Measurements from ENCODE around the gene LRRC36.
"Not testable (repeated sequence)": the region's sequence is repeated elsewhere in the genome, so short reads cannot be mapped to it uniquely, and the experiment has no call there.

The LRRC36 gene

DNA sequence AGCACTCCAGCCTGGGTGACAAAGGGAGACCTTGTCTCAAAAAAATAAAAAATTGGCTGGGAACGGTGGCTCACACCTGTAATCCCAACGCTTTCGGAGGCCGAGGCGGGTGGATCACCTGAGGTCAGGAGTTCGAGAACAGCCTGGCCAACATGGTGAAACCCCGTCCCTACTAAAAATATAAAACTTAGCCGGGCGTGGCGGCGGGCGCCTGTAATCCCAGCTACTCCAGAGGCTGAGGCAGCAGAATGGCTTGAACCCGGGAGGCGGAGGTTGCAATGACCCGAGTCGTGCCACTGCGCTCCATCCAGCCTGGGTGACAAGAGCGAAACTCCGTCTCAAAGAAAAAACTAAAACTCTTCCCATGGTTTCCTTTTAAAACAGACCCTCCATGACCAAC, 88.8 kb downstream of the LRRC36 start:
- CTCF ChIA-PET: interaction anchor here (0.7 to 6.8 kb wide), 4 partner anchors 12 to 23 kb away, joined by 3 to 49 read pairs (median 4); no protein-coding TSS in a partner anchor
- H3K27me3 ChIP-seq (replicated peaks in 2 of 5; ENCODE audit: control insufficient read depth in 4 of 5, insufficient read depth in 5 of 5, low read length in 4 of 5); H3K27ac ChIP-seq (ENCODE audit: insufficient read depth in 1 of 2, low read depth in 1 of 2, low read length in 2 of 2, poor library complexity in 1 of 2, severe bottlenecking in 2 of 2); H3K9me3 ChIP-seq (ENCODE audit: control extremely low read depth in 1 of 5, control insufficient read depth in 4 of 5, insufficient read depth in 2 of 5, low read depth in 1 of 5, low read length in 4 of 5); POLR2A ChIA-PET; H3K36me3 ChIP-seq (ENCODE audit: control insufficient read depth in 4 of 4, insufficient read depth in 4 of 4, low read length in 3 of 4); DNase-seq: not testable (repeated sequence)
- H3K4me3 ChIP-seq (ENCODE audit: control insufficient read depth in 1 of 7, extremely low read depth in 1 of 7, insufficient read depth in 4 of 7, low read depth in 2 of 7, low read length in 6 of 7): peak overlapping the region in 6 of 7 experiments; percentile 58 to 79 (median 70)
- H3K4me1 ChIP-seq (ENCODE audit: control extremely low read depth in 1 of 4, control insufficient read depth in 4 of 4, insufficient read depth in 4 of 4, low read length in 3 of 4): peaks cover 0 to 14% (median 12%) of the 10 kb centered on the region in 4 experiments
- 96% methylated on average over 14 of the region's 19 CpGs for WGBS (ENCODE audit: insufficient coverage)

DNA sequence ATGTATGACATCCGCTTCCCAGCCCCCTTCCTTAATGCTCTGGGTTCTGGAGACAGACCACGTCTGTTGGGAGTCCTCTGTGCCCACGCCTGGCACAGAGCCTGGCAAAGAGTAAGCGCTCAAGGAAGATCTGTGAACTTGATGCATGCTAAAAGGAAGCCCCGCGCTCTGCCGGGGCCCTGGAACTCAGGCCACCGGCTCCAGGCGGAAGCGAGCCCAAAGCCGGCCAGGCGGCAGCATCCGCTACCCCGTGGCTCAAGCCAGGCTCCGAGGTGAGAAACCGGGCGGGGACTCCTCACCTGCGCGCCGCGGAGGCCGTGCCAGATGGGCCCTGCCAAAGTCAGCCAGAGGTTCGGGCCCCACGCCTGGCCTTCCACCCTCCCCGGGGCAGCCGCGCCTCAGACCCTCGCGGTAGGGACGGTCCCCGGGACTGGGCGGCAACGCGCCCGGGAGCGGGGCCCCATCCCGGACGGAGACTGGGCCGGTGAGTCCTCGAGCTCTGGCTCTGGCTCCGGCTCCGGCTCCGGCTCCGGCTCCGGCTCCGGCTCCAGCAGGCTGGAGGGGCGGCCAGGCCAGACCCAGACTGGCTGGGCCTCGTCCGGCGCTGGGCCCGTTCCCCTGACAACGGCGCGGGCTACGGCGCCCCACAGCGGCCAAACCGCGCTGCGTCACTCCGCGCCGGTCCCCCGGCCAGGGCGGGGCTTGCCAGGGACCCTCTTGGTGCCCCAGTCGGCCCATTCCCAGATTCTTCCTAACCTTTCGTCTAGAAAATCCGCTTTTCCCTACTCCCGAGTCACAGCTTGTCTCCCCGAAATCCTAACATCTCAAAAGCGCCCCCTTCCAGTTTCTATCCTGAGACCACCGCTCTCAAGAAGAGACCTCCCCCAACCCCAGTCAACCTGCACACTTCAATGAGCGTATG, 89.5 kb downstream of the LRRC36 start, which contains the start of gene ZDHHC1:
Gene ZDHHC1, minus strand, starts transcription at position 606 of the 922 bp plus-strand sequence. CDS start 8,702 bp downstream, outside the sequence.
- H3K9me3 ChIP-seq (ENCODE audit: control extremely low read depth in 1 of 5, control insufficient read depth in 4 of 5, insufficient read depth in 2 of 5, low read depth in 1 of 5, low read length in 4 of 5): no peaks in the 10 kb centered on the region
- peak; percentile 49 to 66 (median 63) for DNase-seq
- POLR2A ChIA-PET: interaction anchor here (0.7 kb wide), 1 partner anchor 15 kb away, joined by 3 read pairs; the partner anchor contains the start of gene HSD11B2
- WGBS (ENCODE audit: insufficient coverage): 2% methylated on average over 70 of the region's 73 CpGs
- CTCF ChIA-PET: interaction anchor here (0.7 to 6.8 kb wide), 5 partner anchors 11 to 147 kb away, joined by 3 to 49 read pairs (median 3); no protein-coding TSS in a partner anchor
- H3K36me3 ChIP-seq (ENCODE audit: control insufficient read depth in 4 of 4, insufficient read depth in 4 of 4, low read length in 3 of 4): no peaks in the 10 kb centered on the region
- peaks cover 0 to 14% (median 12%) of the 10 kb centered on the region in 4 experiments for H3K4me1 ChIP-seq (ENCODE audit: control extremely low read depth in 1 of 4, control insufficient read depth in 4 of 4, insufficient read depth in 4 of 4, low read length in 3 of 4)
- peak within 1 kb of the TSS; percentile 55 to 79 (median 70) for H3K4me3 ChIP-seq (ENCODE audit: control insufficient read depth in 1 of 7, extremely low read depth in 1 of 7, insufficient read depth in 4 of 7, low read depth in 2 of 7, low read length in 6 of 7)
- H3K27me3 ChIP-seq (replicated peaks in 2 of 5; ENCODE audit: control insufficient read depth in 4 of 5, insufficient read depth in 5 of 5, low read length in 4 of 5): peaks cover 0 to 1% (median 0%) of the 10 kb centered on the region in 5 experiments
- peak within 1 kb of the TSS; percentile 15 to 66 for H3K27ac ChIP-seq (ENCODE audit: insufficient read depth in 1 of 2, low read depth in 1 of 2, low read length in 2 of 2, poor library complexity in 1 of 2, severe bottlenecking in 2 of 2)

DNA sequence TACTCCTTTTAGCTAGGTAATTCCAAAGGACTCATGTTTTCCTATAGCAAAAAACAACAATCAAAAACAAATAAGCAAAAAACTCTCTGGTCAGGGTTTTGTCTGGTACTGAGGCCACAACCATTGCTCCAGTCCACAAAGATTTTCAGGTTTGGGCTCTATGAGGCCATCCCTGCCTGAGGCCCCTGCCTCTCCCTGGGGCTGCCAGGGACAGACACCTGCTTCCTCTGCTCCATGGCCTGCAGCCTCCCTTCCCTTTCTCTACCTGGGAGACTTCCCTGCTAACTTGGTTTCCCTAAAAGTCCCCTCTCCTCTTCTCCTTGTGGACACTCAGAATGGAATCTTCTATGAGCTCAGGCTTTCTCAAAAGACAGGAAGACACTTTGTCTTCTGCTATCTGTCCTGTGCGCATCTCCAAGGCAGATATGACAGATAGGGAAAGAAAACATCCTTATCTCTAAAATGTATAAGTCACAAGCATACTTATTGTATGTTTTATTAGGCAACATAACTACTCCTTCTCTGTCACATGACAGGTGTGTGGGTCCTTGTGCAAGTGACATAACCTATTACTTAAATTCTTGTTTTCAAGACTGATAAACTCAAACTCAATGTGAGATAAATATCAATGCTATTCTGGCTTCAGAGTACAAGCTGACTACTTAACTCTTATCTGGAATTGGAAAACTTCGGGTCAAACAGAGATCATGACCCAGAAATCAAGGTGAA, 90.9 kb downstream of the LRRC36 start:
- H3K4me1 ChIP-seq (ENCODE audit: control extremely low read depth in 1 of 4, control insufficient read depth in 4 of 4, insufficient read depth in 4 of 4, low read length in 3 of 4): peaks cover 0 to 14% (median 12%) of the 10 kb centered on the region in 4 experiments
- H3K4me3 ChIP-seq (ENCODE audit: control insufficient read depth in 1 of 7, extremely low read depth in 1 of 7, insufficient read depth in 4 of 7, low read depth in 2 of 7, low read length in 6 of 7): no peak overlapping the region
- H3K27me3 ChIP-seq (replicated peaks in 2 of 5; ENCODE audit: control insufficient read depth in 4 of 5, insufficient read depth in 5 of 5, low read length in 4 of 5): peaks cover 0 to 1% (median 0%) of the 10 kb centered on the region in 5 experiments
- H3K9me3 ChIP-seq (ENCODE audit: control extremely low read depth in 1 of 5, control insufficient read depth in 4 of 5, insufficient read depth in 2 of 5, low read depth in 1 of 5, low read length in 4 of 5): no peaks in the 10 kb centered on the region
- CTCF ChIA-PET: interaction anchor here (0.7 to 6.8 kb wide), 8 partner anchors 9 to 219 kb away, joined by 3 to 49 read pairs (median 4); partner anchors contain the start of gene ATP6V0D1
- POLR2A ChIA-PET: no interaction called here
- no peaks in the 10 kb centered on the region for H3K36me3 ChIP-seq (ENCODE audit: control insufficient read depth in 4 of 4, insufficient read depth in 4 of 4, low read length in 3 of 4)
- 90% methylated on average over 1 of the region's 2 CpGs for WGBS (ENCODE audit: insufficient coverage)
- no peak for DNase-seq
- no peak overlapping the region for H3K27ac ChIP-seq (ENCODE audit: insufficient read depth in 1 of 2, low read depth in 1 of 2, low read length in 2 of 2, poor library complexity in 1 of 2, severe bottlenecking in 2 of 2)

DNA sequence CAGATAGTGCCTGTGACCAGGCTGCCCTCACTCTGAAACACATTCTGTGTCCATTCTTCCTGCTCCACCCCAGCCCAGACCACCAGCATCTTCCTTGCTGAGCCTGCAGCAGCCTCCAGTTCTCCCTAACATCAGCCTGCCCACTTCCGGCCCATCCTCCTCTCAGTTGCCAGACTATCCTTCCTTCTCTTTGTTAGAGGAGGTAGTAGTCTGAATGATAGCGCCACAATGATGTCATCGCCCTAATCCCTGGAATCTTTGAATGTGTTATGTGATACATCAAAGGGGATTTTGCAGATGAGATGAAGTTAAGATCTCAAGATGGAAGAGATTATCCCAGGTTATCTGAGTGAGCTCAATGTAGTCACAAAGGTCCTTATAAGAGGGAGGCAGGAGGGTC, 92.9 kb downstream of the LRRC36 start:
- no peaks in the 10 kb centered on the region for H3K36me3 ChIP-seq (ENCODE audit: control insufficient read depth in 4 of 4, insufficient read depth in 4 of 4, low read length in 3 of 4)
- CTCF ChIA-PET: interaction anchor here (10.0 kb wide), 1 partner anchor 44 kb away, joined by 149 read pairs; no protein-coding TSS in a partner anchor
- peaks cover 2 to 5% (median 3%) of the 10 kb centered on the region in 5 experiments for H3K27me3 ChIP-seq (replicated peaks in 2 of 5; ENCODE audit: control insufficient read depth in 4 of 5, insufficient read depth in 5 of 5, low read length in 4 of 5)
- no peaks in the 10 kb centered on the region for H3K9me3 ChIP-seq (ENCODE audit: control extremely low read depth in 1 of 5, control insufficient read depth in 4 of 5, insufficient read depth in 2 of 5, low read depth in 1 of 5, low read length in 4 of 5)
- POLR2A ChIA-PET: no interaction called here
- no peak overlapping the region for H3K27ac ChIP-seq (ENCODE audit: insufficient read depth in 1 of 2, low read depth in 1 of 2, low read length in 2 of 2, poor library complexity in 1 of 2, severe bottlenecking in 2 of 2)
- no peak for DNase-seq
- no peak overlapping the region for H3K4me3 ChIP-seq (ENCODE audit: control insufficient read depth in 1 of 7, extremely low read depth in 1 of 7, insufficient read depth in 4 of 7, low read depth in 2 of 7, low read length in 6 of 7)
- WGBS (ENCODE audit: insufficient coverage): 100% methylated on average over 1 of the region's 3 CpGs
- H3K4me1 ChIP-seq (ENCODE audit: control extremely low read depth in 1 of 4, control insufficient read depth in 4 of 4, insufficient read depth in 4 of 4, low read length in 3 of 4): peaks cover 0 to 14% (median 12%) of the 10 kb centered on the region in 4 experiments

DNA sequence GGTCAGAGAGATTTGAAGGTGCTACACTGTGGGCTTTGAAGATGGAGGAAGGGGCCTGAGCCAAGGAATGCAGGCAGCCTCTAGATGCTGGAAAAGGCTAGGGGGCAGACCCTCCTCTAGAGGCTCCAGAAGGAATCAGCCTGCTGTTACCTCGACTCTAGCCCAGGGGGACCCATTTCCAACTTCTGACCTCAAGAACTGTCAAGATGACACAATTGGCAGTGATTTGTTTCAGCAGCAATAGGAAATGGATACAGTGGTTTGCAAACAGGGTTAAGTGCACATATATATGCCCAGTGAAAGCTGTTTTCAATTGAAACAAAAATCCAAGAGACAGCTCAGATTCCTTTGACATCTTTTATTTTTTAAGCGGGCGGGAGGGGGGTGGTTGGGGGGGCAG, 93.3 kb downstream of the LRRC36 start:
- WGBS (ENCODE audit: insufficient coverage): 57% methylated on average over 1 of the region's 3 CpGs
- CTCF ChIA-PET: interaction anchor here (1.0 to 10.0 kb wide), 4 partner anchors 9 to 44 kb away, joined by 3 to 149 read pairs (median 6); partner anchors contain the start of genes HSD11B2 and TPPP3
- H3K4me3 ChIP-seq (ENCODE audit: control insufficient read depth in 1 of 7, extremely low read depth in 1 of 7, insufficient read depth in 4 of 7, low read depth in 2 of 7, low read length in 6 of 7): no peak overlapping the region

DNA sequence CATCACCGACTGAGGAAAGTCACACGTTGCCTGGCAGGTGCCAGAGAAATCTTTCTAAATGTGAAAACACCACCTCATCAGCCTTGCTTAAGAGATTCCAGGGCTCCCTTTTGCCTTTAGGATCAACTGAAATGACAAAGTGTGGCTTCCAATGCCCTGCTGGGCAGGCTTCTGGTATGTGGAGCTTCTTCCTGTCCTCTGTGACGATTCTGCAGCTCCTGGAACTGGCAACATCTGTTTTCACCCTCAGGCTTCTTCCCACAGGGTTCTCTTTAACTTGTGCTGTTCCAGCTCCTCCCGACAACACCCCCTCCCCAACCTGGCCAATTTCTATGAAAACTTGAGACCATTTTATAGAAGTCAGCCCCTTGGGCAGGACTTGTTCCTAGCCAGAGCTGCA, 94.4 kb downstream of the LRRC36 start:
- no peak for DNase-seq
- Histone ChIP-seq H3K9me3 (ENCODE audit: control extremely low read depth in 1 of 5, control insufficient read depth in 4 of 5, insufficient read depth in 2 of 5, low read depth in 1 of 5, low read length in 4 of 5) (no peaks in the 10 kb centered on the region), H3K4me1 (ENCODE audit: control extremely low read depth in 1 of 4, control insufficient read depth in 4 of 4, insufficient read depth in 4 of 4, low read length in 3 of 4) (peaks cover 0 to 8% (median 7%) of the 10 kb centered on the region in 4 experiments), H3K27ac (ENCODE audit: insufficient read depth in 1 of 2, low read depth in 1 of 2, low read length in 2 of 2, poor library complexity in 1 of 2, severe bottlenecking in 2 of 2) (no peak overlapping the region), H3K36me3 (ENCODE audit: control insufficient read depth in 4 of 4, insufficient read depth in 4 of 4, low read length in 3 of 4) (no peaks in the 10 kb centered on the region), H3K27me3 (replicated peaks in 2 of 5; ENCODE audit: control insufficient read depth in 4 of 5, insufficient read depth in 5 of 5, low read length in 4 of 5) (peaks cover 2 to 14% (median 8%) of the 10 kb centered on the region in 5 experiments), H3K4me3 (ENCODE audit: control insufficient read depth in 1 of 7, extremely low read depth in 1 of 7, insufficient read depth in 4 of 7, low read depth in 2 of 7, low read length in 6 of 7) (no peak overlapping the region)
- CTCF ChIA-PET: interaction anchor here (1.0 to 10.0 kb wide), 8 partner anchors 8 to 100 kb away, joined by 3 to 149 read pairs (median 4); partner anchors contain the start of genes HSD11B2 and TPPP3
- POLR2A ChIA-PET: interaction anchor here (0.7 kb wide), 1 partner anchor 513 kb away, joined by 3 read pairs; no protein-coding TSS in a partner anchor
- 95% methylated on average over 4 of the region's 4 CpGs for WGBS (ENCODE audit: insufficient coverage)

More for the DNA sequence above, 93.3 kb downstream of the LRRC36 start:
- Histone ChIP-seq H3K9me3 (ENCODE audit: control extremely low read depth in 1 of 5, control insufficient read depth in 4 of 5, insufficient read depth in 2 of 5, low read depth in 1 of 5, low read length in 4 of 5) (no peaks in the 10 kb centered on the region), H3K36me3 (ENCODE audit: control insufficient read depth in 4 of 4, insufficient read depth in 4 of 4, low read length in 3 of 4) (no peaks in the 10 kb centered on the region), H3K4me1 (ENCODE audit: control extremely low read depth in 1 of 4, control insufficient read depth in 4 of 4, insufficient read depth in 4 of 4, low read length in 3 of 4) (peaks cover 0 to 14% (median 12%) of the 10 kb centered on the region in 4 experiments), H3K27me3 (replicated peaks in 2 of 5; ENCODE audit: control insufficient read depth in 4 of 5, insufficient read depth in 5 of 5, low read length in 4 of 5) (peaks cover 2 to 6% (median 5%) of the 10 kb centered on the region in 5 experiments), H3K27ac (ENCODE audit: insufficient read depth in 1 of 2, low read depth in 1 of 2, low read length in 2 of 2, poor library complexity in 1 of 2, severe bottlenecking in 2 of 2) (no peak overlapping the region)
- peak in 2 of 3 donors; percentile 14 to 15 for DNase-seq
- POLR2A ChIA-PET: interaction anchor here (0.6 kb wide), 1 partner anchor 51 kb away, joined by 3 read pairs; no protein-coding TSS in a partner anchor
